Measurements from ENCODE around the gene YWHAE.

Gene YWHAE

DNA sequence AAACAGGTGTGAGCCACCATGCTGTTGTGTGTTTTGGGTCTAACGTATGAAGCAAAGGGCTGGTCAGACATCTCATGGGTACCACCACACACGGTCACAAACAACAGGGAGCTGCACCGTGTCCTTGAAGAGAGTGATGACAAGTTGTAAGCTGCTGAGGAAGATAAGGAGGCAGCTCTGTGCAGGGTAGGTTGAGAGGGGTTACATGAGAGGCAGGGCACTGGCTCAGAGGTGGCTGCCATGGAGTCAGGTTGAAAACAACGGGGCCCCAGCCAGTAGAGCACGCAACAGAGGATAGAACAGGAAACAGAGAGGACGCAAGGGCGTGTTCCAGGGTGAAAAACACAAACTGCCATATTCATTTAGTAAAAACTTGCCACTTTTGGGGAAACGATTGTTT is 68.3 kb downstream of the YWHAE start:
- no peaks in the 10 kb centered on the region for H3F3A ChIP-seq (ENCODE audit: insufficient read depth, low read length)
- H3K9me2 ChIP-seq (ENCODE audit: low read depth, low read length), result no peaks in the 10 kb centered on the region
- no peaks in the 10 kb centered on the region for H3K4me1 ChIP-seq (ENCODE audit: insufficient read depth, low read length, severe bottlenecking)
- no peaks in the 10 kb centered on the region for H4K20me1 ChIP-seq (ENCODE audit: insufficient read depth, low read length)
- no peak overlapping the region for H3K9ac ChIP-seq (ENCODE audit: low read length)
- no peak overlapping the region for H3K27ac ChIP-seq (ENCODE audit: low read depth, low read length, poor library complexity, severe bottlenecking)
- no peaks in the 10 kb centered on the region for H3K36me3 ChIP-seq (ENCODE audit: insufficient read depth, low read length)
- no peak for TF ChIP-seq EZH2 (IDR thresholded peaks at IDR 0.05; ENCODE audit: borderline replicate concordance, low read length)
- TF ChIP-seq, protein P1, sequence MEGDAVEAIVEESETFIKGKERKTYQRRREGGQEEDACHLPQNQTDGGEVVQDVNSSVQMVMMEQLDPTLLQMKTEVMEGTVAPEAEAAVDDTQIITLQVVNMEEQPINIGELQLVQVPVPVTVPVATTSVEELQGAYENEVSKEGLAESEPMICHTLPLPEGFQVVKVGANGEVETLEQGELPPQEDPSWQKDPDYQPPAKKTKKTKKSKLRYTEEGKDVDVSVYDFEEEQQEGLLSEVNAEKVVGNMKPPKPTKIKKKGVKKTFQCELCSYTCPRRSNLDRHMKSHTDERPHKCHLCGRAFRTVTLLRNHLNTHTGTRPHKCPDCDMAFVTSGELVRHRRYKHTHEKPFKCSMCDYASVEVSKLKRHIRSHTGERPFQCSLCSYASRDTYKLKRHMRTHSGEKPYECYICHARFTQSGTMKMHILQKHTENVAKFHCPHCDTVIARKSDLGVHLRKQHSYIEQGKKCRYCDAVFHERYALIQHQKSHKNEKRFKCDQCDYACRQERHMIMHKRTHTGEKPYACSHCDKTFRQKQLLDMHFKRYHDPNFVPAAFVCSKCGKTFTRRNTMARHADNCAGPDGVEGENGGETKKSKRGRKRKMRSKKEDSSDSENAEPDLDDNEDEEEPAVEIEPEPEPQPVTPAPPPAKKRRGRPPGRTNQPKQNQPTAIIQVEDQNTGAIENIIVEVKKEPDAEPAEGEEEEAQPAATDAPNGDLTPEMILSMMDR (IDR thresholded peaks at IDR 0.05; ENCODE audit: low read length), result no peak
- H3K27me3 ChIP-seq (ENCODE audit: insufficient read depth, low read length), result peaks cover 8% of the 10 kb centered on the region; the same call in 1 of the 2 replicates
- H3K79me2 ChIP-seq (ENCODE audit: insufficient read depth, low read length), result no peaks in the 10 kb centered on the region
- no peak overlapping the region for H3K4me2 ChIP-seq (ENCODE audit: low read length)
- no peak overlapping the region for H2AFZ ChIP-seq (ENCODE audit: low read length)
- no peaks in the 10 kb centered on the region for H3K9me3 ChIP-seq (ENCODE audit: low read length)
- H3K4me3 ChIP-seq (ENCODE audit: low read depth, low read length, poor library complexity, severe bottlenecking), result no peak overlapping the region

GRCh38 chr17:1329745-1330343 is 70.2 kb downstream of the YWHAE start:
- TF ChIP-seq, protein P1 (IDR thresholded peaks at IDR 0.05; ENCODE audit: low read length), result no peak
- TF ChIP-seq EZH2 (IDR thresholded peaks at IDR 0.05; ENCODE audit: borderline replicate concordance, low read length), result no peak

GRCh38 chr17:1328437-1328836 is 71.6 kb downstream of the YWHAE start:
- Histone ChIP-seq H3F3A (ENCODE audit: insufficient read depth, low read length) (no peaks in the 10 kb centered on the region), H3K9me2 (ENCODE audit: low read depth, low read length) (no peaks in the 10 kb centered on the region), H2AFZ (ENCODE audit: low read length) (no peak overlapping the region), H3K79me2 (ENCODE audit: insufficient read depth, low read length) (no peaks in the 10 kb centered on the region), H4K20me1 (ENCODE audit: insufficient read depth, low read length) (no peaks in the 10 kb centered on the region), H3K36me3 (ENCODE audit: insufficient read depth, low read length) (no peaks in the 10 kb centered on the region), H3K4me3 (ENCODE audit: low read depth, low read length, poor library complexity, severe bottlenecking) (no peak overlapping the region), H3K4me1 (ENCODE audit: insufficient read depth, low read length, severe bottlenecking) (no peaks in the 10 kb centered on the region), H3K27ac (ENCODE audit: low read depth, low read length, poor library complexity, severe bottlenecking) (no peak overlapping the region), H3K9ac (ENCODE audit: low read length) (no peak overlapping the region), H3K4me2 (ENCODE audit: low read length) (no peak overlapping the region), H3K27me3 (ENCODE audit: insufficient read depth, low read length) (peaks cover 4% of the 10 kb centered on the region; the same call in 1 of the 2 replicates), H3K9me3 (ENCODE audit: low read length) (no peaks in the 10 kb centered on the region)
- TF ChIP-seq, protein P1 (IDR thresholded peaks at IDR 0.05; ENCODE audit: low read length), result no peak
- TF ChIP-seq EZH2 (IDR thresholded peaks at IDR 0.05; ENCODE audit: borderline replicate concordance, low read length), result no peak

More at GRCh38 chr17:1329745-1330343, 70.2 kb downstream of the YWHAE start:
- Histone ChIP-seq H3K36me3 (ENCODE audit: insufficient read depth, low read length) (no peaks in the 10 kb centered on the region), H3K9ac (ENCODE audit: low read length) (no peak overlapping the region), H3K9me2 (ENCODE audit: low read depth, low read length) (no peaks in the 10 kb centered on the region), H3F3A (ENCODE audit: insufficient read depth, low read length) (no peaks in the 10 kb centered on the region), H4K20me1 (ENCODE audit: insufficient read depth, low read length) (no peaks in the 10 kb centered on the region), H3K27ac (ENCODE audit: low read depth, low read length, poor library complexity, severe bottlenecking) (no peak overlapping the region), H3K4me3 (ENCODE audit: low read depth, low read length, poor library complexity, severe bottlenecking) (no peak overlapping the region), H2AFZ (ENCODE audit: low read length) (no peak overlapping the region), H3K4me2 (ENCODE audit: low read length) (no peak overlapping the region), H3K9me3 (ENCODE audit: low read length) (no peaks in the 10 kb centered on the region), H3K4me1 (ENCODE audit: insufficient read depth, low read length, severe bottlenecking) (no peaks in the 10 kb centered on the region), H3K79me2 (ENCODE audit: insufficient read depth, low read length) (no peaks in the 10 kb centered on the region), H3K27me3 (ENCODE audit: insufficient read depth, low read length) (peaks cover 8% of the 10 kb centered on the region; the same call in 1 of the 2 replicates)

Measured in OCI-LY1 (cell line).